CD14-positive monocyte (primary cell): ENCODE data around the gene CELF4. TPM values are rescaled to one million over a fixed set of nuclear protein-coding genes. Genes with fewer than 3 reads are reported as not detected.

Source experiments
- DNase-seq, 3 donors: peaks; one replicate each; pipeline ENCODE4 v3.0.0-alpha.2; 2011 to 2022
- H2AFZ ChIP-seq: 2 replicates; pipeline ENCODE4 v1.6.0; 2012; ENCODE audit warnings: mild to moderate bottlenecking, low read depth, low read length, inconsistent platforms; ENCODE audit not compliant: insufficient read depth, poor library complexity, severe bottlenecking
- H3K27ac ChIP-seq, 2 donors: 1 replicate in 1 of 2; 2 replicates in 1 of 2; pipeline ENCODE4 v1.5.1; 2012 to 2013; ENCODE audit warnings: low read length in 2 of 2, control low read depth in 1 of 2, inconsistent platforms in 1 of 2, low read depth in 1 of 2, mild to moderate bottlenecking in 1 of 2
- H3K27me3 ChIP-seq, 2 donors: one replicate each; pipeline versions ENCODE4 v1.6.0 to v1.6.1; 2011 to 2013; ENCODE audit warnings: low read length in 2 of 2; ENCODE audit not compliant: control insufficient read depth in 2 of 2, insufficient read depth in 2 of 2
- H3K36me3 ChIP-seq, 2 donors: replicated peaks in 1 of 2; 1 replicate in 1 of 2; 2 replicates in 1 of 2; pipeline versions ENCODE4 v1.5.1 to v1.6.1; 2012 to 2013; ENCODE audit warnings: low read length in 2 of 2, control low read depth in 1 of 2, inconsistent platforms in 1 of 2, mild to moderate bottlenecking in 1 of 2; ENCODE audit not compliant: insufficient read depth in 2 of 2, control insufficient read depth in 1 of 2
- H3K4me1 ChIP-seq, 2 donors: 1 replicate in 1 of 2; 2 replicates in 1 of 2; pipeline versions ENCODE4 v1.5.1 to v1.6.1; 2012 to 2013; ENCODE audit warnings: low read length in 2 of 2, control low read depth in 1 of 2, inconsistent platforms in 1 of 2, mild to moderate bottlenecking in 1 of 2, moderate library complexity in 1 of 2; ENCODE audit not compliant: insufficient read depth in 2 of 2, control insufficient read depth in 1 of 2
- H3K4me2 ChIP-seq: replicated peaks from 2 replicates; pipeline ENCODE3; 2012; ENCODE audit warnings: low read length, moderate library complexity, mild to moderate bottlenecking; ENCODE audit not compliant: poor library complexity, severe bottlenecking; ENCODE audit errors: extremely low read depth
- H3K4me3 ChIP-seq, 3 experiments: fragments of 200-600 bp in 1 of 3; sonication (generic) in 1 of 3; replicated peaks in 1 of 3; 1 replicate in 2 of 3; 2 replicates in 1 of 3; pipeline ENCODE4 v1.5.1; 2011 to 2013; ENCODE audit warnings: low read length in 3 of 3, mild to moderate bottlenecking in 3 of 3, control low read depth in 2 of 3, low read depth in 2 of 3, inconsistent platforms in 1 of 3, moderate library complexity in 1 of 3
- H3K79me2 ChIP-seq: 2 replicates; pipeline ENCODE4 v1.6.0; 2012; ENCODE audit warnings: mild to moderate bottlenecking, control low read depth, inconsistent platforms, low read length, moderate library complexity; ENCODE audit not compliant: insufficient read depth
- H3K9ac ChIP-seq: 2 replicates; pipeline ENCODE4 v1.6.0; 2017; ENCODE audit warnings: low read length, mild to moderate bottlenecking; ENCODE audit not compliant: insufficient read depth, poor library complexity, severe bottlenecking
- H3K9me3 ChIP-seq, 2 donors: replicated peaks in 1 of 2; 1 replicate in 1 of 2; 2 replicates in 1 of 2; pipeline versions ENCODE4 v1.5.1 to v1.6.1; 2012 to 2013; ENCODE audit warnings: low read length in 2 of 2, control low read depth in 1 of 2; ENCODE audit not compliant: control insufficient read depth in 1 of 2, insufficient read depth in 1 of 2
- H4K20me1 ChIP-seq: 2 replicates; pipeline ENCODE4 v1.6.0; 2012; ENCODE audit warnings: mild to moderate bottlenecking, low read length, control low read depth, moderate library complexity; ENCODE audit not compliant: insufficient read depth
- H3K27ac Mint-ChIP-seq, 7 donors: one replicate each; pipeline ENCODE4 v1.8.0; 2020; ENCODE audit warnings: mild to moderate bottlenecking in 7 of 7, mixed read lengths in 7 of 7, moderate library complexity in 6 of 7, inconsistent platforms in 2 of 7
- H3K27me3 Mint-ChIP-seq, 3 donors: one replicate each; pipeline ENCODE4 v1.8.0; 2021 to 2022; ENCODE audit warnings: low read depth in 3 of 3, mild to moderate bottlenecking in 3 of 3, mixed read lengths in 3 of 3, moderate library complexity in 3 of 3, inconsistent platforms in 1 of 3
- H3K36me3 Mint-ChIP-seq, 2 donors: one replicate each; pipeline ENCODE4 v1.8.0; 2020; ENCODE audit warnings: mixed read lengths in 2 of 2, inconsistent platforms in 1 of 2, mild to moderate bottlenecking in 1 of 2
- H3K4me1 Mint-ChIP-seq: one replicate; pipeline ENCODE4 v1.8.0; 2020; ENCODE audit warnings: mild to moderate bottlenecking, mixed read lengths
- H3K4me3 Mint-ChIP-seq, 2 donors: one replicate each; pipeline ENCODE4 v1.8.0; 2020; ENCODE audit warnings: mild to moderate bottlenecking in 2 of 2, mixed read lengths in 2 of 2, moderate library complexity in 1 of 2
- H3K9me3 Mint-ChIP-seq, 7 donors: one replicate each; pipeline ENCODE4 v1.8.0; 2020 to 2022; ENCODE audit warnings: mixed read lengths in 7 of 7, mild to moderate bottlenecking in 6 of 7, moderate library complexity in 6 of 7, inconsistent platforms in 2 of 7
- WGBS: methylation state at CpG from one replicate; pipeline ENCODE4 v1.1.5; 2013; ENCODE audit warnings: missing lambda C conversion rate; ENCODE audit not compliant: insufficient coverage; 5-methylcytosine and 5-hydroxymethylcytosine counted together
- intact Hi-C, 2 donors: fragments of 100-400 bp; cut with micrococcal nuclease; formaldehyde crosslinking; loops; one replicate each; pipeline versions ENCODE4 v1.15.0 to v1.15.1; 2023
- polyA plus RNA-seq, 3 donors: library from polyadenylated mRNA; depleted of rRNA in 1 of 3; unstranded in 2 of 3; stranded (reverse) in 1 of 3; fragments of 300-500 nt in 2 of 3; fragments of >200 nt in 1 of 3; fragmentation: Illumina TruSeq in 2 of 3; gene quantifications; 1 replicate in 2 of 3; 2 replicates in 1 of 3; pipeline ENCODE4 v1.2.3, GENCODE V29; 2012 to 2021
- TF ChIP-seq, protein P1 (sequence below): fragments of 200-600 bp; IDR thresholded peaks from one replicate; pipeline ENCODE4 v1.8.0; 2022; ENCODE audit warnings: antibody characterized with exemption, mild to moderate bottlenecking

The CELF4 gene
- polyA plus RNA-seq, 3 donors, result not detected

DNA sequence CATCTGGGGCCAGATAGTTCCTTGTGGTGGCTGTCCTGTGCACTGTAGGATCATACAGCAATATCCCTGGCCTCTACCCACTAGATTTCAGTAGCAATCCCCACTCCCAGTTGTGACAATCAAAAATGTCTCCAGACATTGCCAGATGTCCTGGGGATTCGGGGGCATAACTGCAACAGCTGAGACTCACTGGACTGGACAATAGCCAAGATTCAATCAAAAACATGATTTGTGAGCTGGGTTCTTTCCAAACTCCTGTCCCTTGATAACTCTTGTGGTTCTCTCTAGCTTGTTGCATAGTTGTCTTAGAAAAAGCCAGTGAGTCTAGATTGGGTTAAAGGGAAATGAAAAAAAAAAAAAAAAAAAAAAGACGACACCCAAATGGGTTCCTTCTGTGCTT lies 293.4 kb downstream of the CELF4 start:
- no peaks in the 10 kb centered on the region for H3K36me3 Mint-ChIP-seq
- WGBS, result 44% methylated on average over 1 of the region's 2 CpGs

DNA sequence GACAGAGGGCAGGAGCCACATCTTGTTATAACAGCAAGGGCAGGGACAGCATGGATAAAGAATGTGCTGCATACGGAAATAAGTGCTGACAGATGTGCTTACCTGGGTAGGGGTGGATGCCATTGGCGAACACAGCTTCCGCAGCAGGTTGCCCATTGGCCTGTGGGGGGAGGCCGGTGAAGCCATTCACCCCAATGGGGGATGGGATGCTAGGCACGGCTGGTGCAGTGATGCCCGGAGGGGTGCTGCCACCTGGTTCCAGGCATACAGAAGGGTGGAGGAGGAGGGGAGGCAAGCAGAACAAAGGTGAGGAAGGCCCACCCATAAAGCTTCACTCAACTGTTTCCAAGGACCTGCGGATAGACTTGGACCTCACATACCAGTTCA lies 294.9 kb downstream of the CELF4 start:
- TF ChIP-seq, protein P1, sequence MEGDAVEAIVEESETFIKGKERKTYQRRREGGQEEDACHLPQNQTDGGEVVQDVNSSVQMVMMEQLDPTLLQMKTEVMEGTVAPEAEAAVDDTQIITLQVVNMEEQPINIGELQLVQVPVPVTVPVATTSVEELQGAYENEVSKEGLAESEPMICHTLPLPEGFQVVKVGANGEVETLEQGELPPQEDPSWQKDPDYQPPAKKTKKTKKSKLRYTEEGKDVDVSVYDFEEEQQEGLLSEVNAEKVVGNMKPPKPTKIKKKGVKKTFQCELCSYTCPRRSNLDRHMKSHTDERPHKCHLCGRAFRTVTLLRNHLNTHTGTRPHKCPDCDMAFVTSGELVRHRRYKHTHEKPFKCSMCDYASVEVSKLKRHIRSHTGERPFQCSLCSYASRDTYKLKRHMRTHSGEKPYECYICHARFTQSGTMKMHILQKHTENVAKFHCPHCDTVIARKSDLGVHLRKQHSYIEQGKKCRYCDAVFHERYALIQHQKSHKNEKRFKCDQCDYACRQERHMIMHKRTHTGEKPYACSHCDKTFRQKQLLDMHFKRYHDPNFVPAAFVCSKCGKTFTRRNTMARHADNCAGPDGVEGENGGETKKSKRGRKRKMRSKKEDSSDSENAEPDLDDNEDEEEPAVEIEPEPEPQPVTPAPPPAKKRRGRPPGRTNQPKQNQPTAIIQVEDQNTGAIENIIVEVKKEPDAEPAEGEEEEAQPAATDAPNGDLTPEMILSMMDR, result no peak
- Mint-ChIP-seq H3K9me3 (peaks cover 0 to 8% (median 2%) of the 10 kb centered on the region in 7 donors), H3K27ac (no peak overlapping the region), H3K4me3 (no peak overlapping the region), H3K27me3 (peaks cover 21 to 27% (median 25%) of the 10 kb centered on the region in 3 donors), H3K4me1 (no peaks in the 10 kb centered on the region), H3K36me3 (no peaks in the 10 kb centered on the region)
- H3K4me3 ChIP-seq, result no peak overlapping the region
- no peak for DNase-seq
- no peak overlapping the region for H3K9ac ChIP-seq
- no peaks in the 10 kb centered on the region for H3K9me3 ChIP-seq
- H3K4me2 ChIP-seq, result no peak overlapping the region
- no peaks in the 10 kb centered on the region for H3K79me2 ChIP-seq
- intact Hi-C loops, result no loop called here
- WGBS, result 93% methylated on average over 5 of the region's 7 CpGs
- no peaks in the 10 kb centered on the region for H3K4me1 ChIP-seq
- no peak overlapping the region for H3K27ac ChIP-seq
- H3K27me3 ChIP-seq, result peaks cover 5 to 21% of the 10 kb centered on the region in 2 donors
- no peaks in the 10 kb centered on the region for H4K20me1 ChIP-seq
- no peaks in the 10 kb centered on the region for H3K36me3 ChIP-seq
- H2AFZ ChIP-seq, result no peak overlapping the region

More for the DNA sequence above, 293.4 kb downstream of the CELF4 start:
- TF ChIP-seq, protein P1, result no peak
- Histone ChIP-seq H3K27me3 (peaks cover 7 to 30% of the 10 kb centered on the region in 2 donors), H3K9me3 (no peaks in the 10 kb centered on the region), H3K27ac (no peak overlapping the region), H3K4me2 (no peak overlapping the region), H3K4me1 (no peaks in the 10 kb centered on the region), H4K20me1 (no peaks in the 10 kb centered on the region), H3K4me3 (no peak overlapping the region), H2AFZ (no peak overlapping the region), H3K9ac (no peak overlapping the region), H3K36me3 (no peaks in the 10 kb centered on the region), H3K79me2 (no peaks in the 10 kb centered on the region)
- Mint-ChIP-seq H3K27me3 (peaks cover 27 to 38% (median 30%) of the 10 kb centered on the region in 3 donors), H3K9me3 (peaks cover 0 to 9% (median 3%) of the 10 kb centered on the region in 7 donors), H3K4me3 (no peak overlapping the region), H3K27ac (no peak overlapping the region), H3K4me1 (no peaks in the 10 kb centered on the region)
- DNase-seq, result no peak
- intact Hi-C loops, result no loop called here
